KG1 (cell line): ENCODE measurements around the gene NFKBIE.
A peak's percentile ranks its signal among the peaks of the same experiment; 100 is the strongest.
"Not testable (repeated sequence)": the region's sequence is repeated elsewhere in the genome, so short reads cannot be mapped to it uniquely, and the experiment has no call there.

Experiments used
- DNase-seq: peaks from one replicate; lab custom pipeline; 2025; lab: John Stamatoyannopoulos, UW

Gene NFKBIE

DNA sequence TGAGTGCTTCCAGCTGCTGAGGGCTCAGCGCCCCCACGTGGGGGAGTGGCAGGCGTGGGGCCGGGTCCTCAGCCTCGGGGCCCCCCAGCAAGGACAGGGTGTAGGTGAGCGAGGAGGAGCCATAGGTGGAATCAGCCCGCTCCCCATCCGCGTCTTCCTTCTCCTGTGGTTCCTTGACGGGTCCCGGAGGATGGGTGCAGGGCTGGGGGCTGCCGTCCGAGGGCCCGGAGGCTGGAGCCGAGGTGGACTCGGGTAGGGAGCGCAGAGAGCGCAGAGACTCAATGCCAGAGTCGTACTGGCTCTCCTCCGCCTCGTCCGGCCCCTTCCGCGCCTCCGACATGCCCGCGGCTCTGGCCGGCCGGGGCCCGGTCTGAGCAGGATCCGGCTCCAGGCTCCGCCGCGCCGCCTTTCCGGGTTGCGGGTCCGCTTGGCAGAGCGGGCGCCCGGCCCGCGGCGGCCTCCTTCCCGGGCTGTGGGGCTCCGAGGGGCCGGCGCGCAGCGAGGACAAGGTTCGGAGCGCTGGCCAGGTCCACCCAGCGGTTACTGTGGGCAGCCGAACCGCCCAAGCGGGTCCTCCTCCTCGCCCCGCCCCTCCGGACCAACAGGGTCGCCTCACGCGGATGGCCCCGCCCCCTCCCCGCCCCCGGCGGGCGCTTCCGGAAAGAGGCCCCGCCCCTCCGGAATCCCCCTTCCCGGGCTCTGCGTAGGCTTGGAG is at the start of gene NFKBIE:
Gene NFKBIE (minus strand): TSS at position 545 of the 715 bp plus-strand sequence. CDS start 205 bp downstream, at position 340.
- DNase-seq, result peak; percentile 58

DNA sequence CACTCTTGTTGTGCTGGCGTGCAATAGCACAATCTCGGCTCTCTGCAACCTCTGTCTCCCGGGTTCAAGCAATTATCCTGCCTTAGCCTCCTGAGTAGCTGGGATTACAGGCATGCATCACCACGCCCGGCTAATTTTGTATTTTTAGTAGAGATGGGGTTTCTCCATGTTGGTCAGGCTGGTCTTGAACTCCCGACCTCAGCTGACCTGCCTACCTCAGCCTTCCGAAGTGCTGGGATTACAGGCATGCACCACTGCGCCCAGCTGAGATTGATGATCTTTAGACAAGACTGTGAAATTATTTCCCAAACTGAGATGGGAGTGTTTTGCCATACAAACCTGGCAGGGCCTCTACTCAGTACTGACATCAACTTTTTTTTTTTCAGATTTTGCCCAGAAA is 49.3 kb upstream of the NFKBIE start:
- not testable (repeated sequence) for DNase-seq

- DNase-seq, result peak; percentile 79
These were observed 47.8 kb upstream of the NFKBIE start, which contains the start of gene AARS2 for GRCh38 chr6:44312901-44313788. AARS2 (minus strand) TSS chr6:44313347; CDS start chr6:44313323, 24 bp downstream.

GRCh38 chr6:44311767-44312166 is 46.4 kb upstream of the NFKBIE start:
- DNase-seq, result no peak

DNA sequence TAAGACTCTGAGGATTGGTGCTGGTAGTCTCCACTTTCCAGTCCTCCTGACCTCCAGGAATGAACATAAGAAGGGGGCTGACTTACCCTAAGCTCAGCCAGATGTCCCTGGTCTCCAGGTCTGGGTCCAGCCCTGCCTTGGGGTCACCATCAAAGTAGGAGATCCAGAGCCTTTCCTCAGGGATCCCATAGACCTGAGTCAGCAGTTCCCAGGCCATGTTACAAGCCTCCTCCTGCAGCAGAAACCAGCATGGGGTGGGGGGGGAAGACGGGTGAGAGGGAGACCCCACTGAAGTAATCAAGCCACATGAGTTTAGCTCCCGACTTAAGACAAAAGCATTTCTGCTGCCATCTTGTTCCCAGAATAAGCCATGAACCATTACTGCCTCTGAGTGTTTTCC is 46.0 kb upstream of the NFKBIE start:
- DNase-seq, result no peak

GRCh38 chr6:44310241-44310640 is 44.9 kb upstream of the NFKBIE start:
- no peak for DNase-seq

- DNase-seq, result no peak
These were observed 44.3 kb upstream of the NFKBIE start for GRCh38 chr6:44309631-44310030.

DNA sequence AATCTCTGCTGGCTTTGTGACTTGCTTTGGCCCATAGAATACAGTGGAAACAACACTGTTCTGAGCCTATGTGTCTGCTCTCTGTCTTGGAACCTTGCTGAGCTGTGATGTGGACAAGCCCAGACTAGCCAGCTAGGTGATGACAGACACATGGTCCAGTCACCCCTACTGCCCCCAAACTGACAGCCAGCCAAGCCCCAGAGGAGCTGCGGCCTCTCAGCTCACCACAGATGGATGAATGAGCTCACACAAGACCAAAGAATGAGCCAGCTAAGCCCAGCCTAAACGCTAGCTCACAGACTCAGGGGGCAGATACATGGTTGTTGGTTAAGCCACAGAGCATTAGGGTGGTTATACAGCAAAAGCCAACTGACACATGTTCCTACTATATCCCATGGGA is 43.7 kb upstream of the NFKBIE start:
- no peak for DNase-seq

DNA sequence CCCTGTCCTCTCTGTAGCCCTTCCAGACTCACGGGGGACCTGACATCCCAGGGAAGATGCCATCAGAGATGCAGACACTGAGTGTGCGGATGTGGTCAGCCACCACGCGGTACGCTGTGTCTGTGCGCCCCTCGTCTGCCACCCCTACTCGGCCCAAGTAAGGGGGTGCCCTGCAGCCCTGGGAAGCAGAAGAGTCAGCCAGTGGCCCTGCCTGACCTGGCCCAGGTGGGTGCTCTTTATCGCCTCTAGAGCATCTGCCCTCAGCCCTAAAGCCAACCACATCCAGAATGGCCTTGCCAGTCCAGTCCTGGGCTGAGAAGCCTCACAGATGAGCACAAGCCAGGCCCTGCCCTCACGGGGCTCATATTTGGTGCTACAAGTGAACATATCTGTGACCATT is 41.9 kb upstream of the NFKBIE start:
- DNase-seq, result no peak

GRCh38 chr6:44306710-44307109 is 41.4 kb upstream of the NFKBIE start:
- DNase-seq, result no peak

GRCh38 chr6:44305200-44305725 is 39.9 kb upstream of the NFKBIE start:
- DNase-seq, result no peak

GRCh38 chr6:44304282-44305199 is 39.2 kb upstream of the NFKBIE start:
- no peak for DNase-seq

GRCh38 chr6:44303842-44304241 is 38.5 kb upstream of the NFKBIE start:
- no peak for DNase-seq

GRCh38 chr6:44302856-44303255 is 37.5 kb upstream of the NFKBIE start:
- DNase-seq, result no peak

DNA sequence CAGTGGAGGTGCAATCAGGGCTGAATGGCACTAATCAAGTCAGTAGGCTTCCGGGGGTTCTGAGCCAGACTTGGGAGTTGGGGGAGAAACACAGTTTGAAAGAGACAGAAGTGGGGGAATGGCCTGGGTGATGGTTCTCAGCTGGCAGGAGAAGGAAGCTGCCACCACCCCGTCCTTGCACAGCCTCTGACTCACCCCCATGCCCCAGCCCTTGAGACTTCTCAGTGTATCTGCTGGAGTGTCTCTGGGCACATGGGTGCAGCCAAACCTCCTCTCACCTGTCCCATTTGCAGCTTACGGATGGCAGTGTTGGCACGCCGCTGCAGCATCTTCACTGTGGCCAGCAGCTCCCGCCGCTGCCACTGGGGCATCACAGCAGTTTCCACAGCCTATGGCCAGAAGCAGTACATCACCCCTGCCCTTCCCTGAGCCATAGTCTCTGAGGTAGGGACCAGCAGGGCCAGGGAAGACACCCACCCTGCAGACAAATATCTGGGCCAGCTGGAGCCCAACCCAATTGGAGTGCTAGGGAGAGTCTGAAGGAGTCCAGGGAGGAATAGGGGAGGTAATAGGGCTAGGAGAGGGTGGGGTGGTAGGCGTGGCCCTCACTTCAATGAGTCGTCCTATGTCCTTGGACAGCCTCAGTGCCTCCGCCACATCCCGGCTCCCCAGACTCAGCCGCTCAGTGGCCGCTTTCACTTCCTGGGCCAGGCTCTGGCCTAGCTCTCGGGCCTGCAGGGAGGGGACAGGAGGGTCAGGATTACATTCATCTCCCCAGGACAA is 36.6 kb upstream of the NFKBIE start:
- DNase-seq, result no peak

DNA sequence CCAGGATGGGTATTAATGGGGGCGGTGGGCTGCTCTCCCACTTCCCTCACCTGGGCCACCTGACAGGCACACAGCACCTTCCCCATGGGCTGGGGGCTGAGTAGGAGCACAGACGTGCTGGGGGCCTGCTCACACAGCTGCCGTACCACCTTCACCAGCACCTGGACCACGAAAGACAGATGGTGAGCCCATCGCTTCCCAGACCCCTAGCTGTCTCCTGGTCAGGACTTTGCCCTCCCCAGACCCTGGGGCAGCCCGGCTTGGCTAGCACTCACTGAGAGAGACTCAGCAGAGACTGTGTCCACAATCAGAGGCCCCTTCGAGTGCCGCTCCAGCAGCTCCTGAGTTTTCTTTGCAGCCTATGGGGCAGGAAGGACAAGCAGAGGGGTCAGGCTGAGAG is 35.8 kb upstream of the NFKBIE start:
- DNase-seq, result no peak

- DNase-seq, result no peak
These were observed 35.0 kb upstream of the NFKBIE start for GRCh38 chr6:44300292-44300823.

DNA sequence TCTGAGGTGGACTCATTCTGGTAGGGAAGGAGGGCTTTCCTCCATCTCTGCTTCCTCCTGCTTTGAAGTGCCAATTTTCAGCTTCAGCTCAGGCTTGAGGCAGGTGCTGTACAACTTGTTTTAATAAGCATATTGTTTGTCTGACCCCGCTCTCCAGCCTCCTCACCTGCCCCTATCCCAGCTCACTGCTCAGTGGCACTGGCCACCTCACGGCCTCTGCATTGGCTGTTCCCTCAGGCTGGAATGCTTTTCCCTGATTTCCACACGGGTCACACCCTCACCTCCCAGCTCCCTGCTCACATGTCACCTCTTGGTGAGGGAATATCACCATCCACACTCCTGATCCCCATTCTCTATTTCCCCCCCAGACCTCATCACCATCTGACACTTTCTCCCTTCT is 33.5 kb upstream of the NFKBIE start:
- no peak for DNase-seq

DNA sequence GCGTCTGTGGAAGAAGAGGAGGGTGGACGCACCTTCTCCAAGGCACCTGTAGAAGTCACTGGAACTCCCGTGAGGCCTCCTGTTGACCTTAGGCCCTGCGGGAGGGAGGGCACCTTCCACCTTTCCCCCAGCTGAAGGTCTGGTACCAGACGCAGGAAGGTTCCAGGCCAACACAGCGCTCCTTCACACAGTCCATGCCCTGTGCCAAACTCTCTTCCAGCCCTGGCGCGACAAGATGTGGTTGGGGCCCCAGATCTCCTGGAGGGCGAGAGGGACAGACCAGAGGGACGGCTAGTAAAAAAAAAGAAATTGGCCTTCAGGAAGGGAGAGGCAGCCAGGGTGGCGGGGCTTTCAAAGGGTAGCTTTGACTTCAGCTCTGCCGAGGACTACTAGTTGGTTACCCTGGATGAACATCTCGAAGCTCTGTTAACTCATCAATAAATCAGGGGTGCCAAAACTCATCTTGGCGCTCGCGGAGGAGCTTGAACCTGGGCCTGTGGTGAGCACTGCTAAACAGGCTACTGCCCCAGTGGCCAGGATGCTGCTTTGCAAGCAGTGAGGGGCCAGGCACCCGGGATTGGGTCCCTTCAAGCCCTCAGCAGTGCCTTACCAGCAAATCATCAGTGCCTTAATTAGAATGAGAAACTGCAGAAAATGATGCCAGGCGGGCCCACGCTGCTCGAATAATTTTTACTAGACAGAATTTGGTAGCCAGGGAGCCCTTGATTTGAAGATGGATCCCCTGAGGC is 32.9 kb upstream of the NFKBIE start:
- no peak for DNase-seq
